HG03575 (cell line): ENCODE results near the gene EXOSC3.
A peak's percentile ranks its signal among the peaks of the same experiment; 100 is the strongest.
"Not testable (repeated sequence)": the region's sequence is repeated elsewhere in the genome, so short reads cannot be mapped to it uniquely, and the experiment has no call there.

ENCODE experiments used
- ATAC-seq: cut with Tn5 transposase; IDR thresholded peaks from one replicate; pipeline ENCODE4 v1.9.1; 2021; ENCODE audit not compliant: unreplicated experiment, insufficient number of reproducible peaks, low FRiP score; ENCODE audit errors: extremely low read depth

The EXOSC3 gene

DNA sequence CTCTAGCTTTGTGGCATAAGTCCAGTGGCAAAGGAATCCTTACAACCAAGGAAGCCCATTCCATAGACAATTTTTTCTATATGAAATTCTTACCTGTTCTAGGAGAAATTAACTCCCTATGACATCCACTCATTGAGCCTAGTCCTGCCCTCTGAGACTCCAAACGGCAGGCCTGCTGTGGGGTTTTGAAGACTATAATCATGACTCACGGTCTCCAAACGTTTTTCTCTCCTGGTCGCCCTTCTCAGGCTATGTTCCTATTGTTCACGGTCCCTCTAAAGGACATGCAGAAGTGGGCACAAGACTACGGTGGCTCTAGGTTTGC is 611 bp downstream of the EXOSC3 start:
- ATAC-seq: no peak

DNA sequence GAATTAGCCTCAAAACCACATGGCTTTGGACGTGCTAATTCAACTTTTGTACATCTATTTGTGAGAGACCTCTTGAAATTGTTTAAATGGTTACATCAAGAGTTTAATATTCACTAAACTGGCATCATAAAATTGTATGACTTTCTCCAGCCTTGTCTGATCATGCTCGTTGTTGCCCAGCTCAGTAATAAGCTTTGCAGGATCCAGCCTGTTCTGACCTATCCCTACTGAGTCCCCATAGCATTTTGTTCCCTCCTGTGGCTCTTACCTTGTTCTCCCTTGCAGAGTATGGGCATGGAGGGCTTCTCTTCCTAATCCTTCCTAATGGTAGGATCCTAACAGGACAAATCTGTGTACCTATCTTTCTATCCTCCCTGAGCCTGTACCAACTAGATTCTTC is 6.3 kb downstream of the EXOSC3 start:
- no peak for ATAC-seq

DNA sequence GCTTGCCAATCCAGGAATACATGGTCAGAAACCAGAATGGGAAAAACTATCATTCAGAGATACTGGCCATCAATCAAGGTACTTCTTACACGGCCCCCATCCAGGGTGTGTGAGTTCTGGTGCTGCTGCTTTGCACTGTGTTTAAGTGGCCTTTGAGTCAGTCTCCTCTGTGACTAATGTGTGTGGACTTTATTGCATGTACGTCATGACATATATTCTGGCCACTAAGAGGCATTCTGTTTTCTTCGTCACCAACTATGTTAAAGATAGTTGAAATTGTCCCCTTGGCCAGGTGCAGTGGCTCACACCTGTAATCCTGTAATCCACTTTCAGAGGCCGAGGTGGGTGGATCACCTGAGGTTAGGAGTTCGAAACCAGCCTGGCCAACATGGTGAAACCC is 8.5 kb downstream of the EXOSC3 start:
- ATAC-seq: no peak

DNA sequence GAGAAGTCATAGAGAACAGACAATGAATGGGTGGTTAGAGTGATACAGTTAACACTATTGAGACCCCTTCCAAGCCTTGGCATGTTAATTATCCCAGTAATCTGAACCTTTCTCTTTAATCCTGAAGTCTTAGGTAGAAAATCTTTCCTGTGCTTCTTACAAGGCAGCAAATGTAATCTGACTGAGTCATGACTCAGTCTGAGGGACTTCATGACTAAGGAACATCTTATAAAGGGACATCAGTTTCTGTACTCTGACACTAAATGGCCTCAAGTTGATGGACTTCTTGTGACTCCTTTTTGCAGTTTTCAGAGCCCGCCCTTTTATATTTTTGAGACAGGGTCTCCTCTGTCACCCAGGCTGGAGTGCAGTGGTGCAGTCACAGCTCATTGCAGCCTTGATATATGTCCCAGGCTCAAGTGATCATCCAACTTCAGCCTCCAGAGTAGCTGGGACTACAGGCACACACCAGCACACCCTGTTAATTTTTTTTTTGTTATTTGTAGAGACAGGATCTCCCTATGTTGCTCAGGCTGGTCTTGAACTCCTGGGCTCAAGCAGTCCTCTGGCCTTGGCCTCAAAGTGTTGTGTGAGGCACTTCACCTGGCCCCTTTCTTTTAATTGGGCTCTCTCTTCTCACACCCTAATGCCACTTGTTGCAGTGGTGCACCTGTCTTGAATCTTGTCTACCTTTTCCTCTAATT is 9.5 kb downstream of the EXOSC3 start:
- no peak for ATAC-seq

DNA sequence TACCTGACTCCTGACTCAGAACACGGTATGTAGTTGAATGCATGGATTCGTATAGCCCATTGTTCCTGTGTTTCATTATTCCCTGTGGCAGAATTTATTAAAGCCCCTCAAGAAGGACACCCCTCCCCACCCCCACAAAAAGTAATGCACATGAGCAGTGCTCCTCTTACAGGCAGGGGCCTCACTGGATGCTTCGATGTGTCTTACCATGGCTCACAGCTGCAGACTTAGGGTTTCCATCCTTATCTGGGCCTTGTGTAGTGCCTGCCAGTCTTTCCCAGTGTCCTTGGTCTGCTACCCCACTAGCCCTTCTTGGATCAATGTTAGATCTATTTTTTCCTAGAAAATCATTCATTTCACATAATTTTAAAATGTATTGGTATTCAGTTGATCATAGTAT is 14.9 kb downstream of the EXOSC3 start:
- no peak for ATAC-seq

DNA sequence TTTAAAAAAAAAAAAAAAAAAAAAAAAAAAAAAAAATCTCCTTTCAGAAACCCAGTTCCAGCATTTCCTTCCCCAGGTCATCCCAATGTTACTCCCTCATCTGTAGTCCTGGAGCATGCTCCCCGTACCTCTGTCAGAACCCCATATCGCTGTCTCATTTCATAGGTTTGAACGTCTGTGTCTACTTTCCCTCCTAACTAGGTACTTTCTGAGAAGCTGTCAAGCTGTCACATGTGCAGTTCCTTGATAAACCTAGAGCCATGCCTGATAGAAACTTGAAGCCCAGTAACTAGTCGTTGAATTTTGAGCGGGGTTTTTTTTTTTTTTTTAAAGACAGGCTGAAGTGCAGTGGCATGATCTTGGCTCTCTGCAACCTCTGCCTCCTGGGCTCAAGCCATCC is 15.6 kb downstream of the EXOSC3 start:
- ATAC-seq: no peak

DNA sequence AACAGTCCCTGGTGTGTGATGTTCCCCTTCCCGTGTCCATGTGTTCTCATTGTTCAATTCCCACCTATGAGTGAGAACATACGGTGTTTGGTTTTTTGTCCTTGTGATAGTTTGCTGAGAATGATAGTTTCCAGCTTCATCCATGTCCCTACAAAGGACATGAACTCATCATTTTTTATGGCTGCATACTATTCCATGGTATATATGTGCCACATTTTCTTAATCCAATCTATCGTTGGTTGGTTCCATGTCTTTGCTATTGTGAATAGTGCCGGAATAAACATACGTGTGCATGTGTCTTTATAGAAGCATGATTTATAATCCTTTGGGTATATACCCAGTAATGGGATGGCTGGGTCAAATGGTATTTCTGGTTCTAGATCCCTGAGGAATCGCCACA is 19.6 kb downstream of the EXOSC3 start:
- ATAC-seq: not testable (repeated sequence)

DNA sequence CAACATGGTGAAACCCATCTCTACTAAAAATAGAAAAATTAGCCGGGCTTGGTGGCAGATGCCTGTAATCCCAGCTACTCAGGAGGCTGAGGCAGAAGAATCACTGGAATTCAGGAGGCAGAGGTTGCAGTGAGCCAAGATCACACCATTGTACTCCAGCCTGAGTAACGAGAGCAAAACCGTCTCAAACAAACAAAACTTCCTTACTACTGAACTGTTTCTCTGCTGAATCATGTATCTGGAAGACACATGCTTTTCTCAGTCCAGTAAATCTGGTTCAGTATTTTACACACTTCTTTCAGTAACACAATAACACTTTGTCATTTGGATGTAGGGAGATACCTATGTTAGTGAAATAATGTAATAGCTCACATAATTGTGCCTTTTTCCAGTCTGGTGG is 23.4 kb downstream of the EXOSC3 start:
- ATAC-seq: no peak

DNA sequence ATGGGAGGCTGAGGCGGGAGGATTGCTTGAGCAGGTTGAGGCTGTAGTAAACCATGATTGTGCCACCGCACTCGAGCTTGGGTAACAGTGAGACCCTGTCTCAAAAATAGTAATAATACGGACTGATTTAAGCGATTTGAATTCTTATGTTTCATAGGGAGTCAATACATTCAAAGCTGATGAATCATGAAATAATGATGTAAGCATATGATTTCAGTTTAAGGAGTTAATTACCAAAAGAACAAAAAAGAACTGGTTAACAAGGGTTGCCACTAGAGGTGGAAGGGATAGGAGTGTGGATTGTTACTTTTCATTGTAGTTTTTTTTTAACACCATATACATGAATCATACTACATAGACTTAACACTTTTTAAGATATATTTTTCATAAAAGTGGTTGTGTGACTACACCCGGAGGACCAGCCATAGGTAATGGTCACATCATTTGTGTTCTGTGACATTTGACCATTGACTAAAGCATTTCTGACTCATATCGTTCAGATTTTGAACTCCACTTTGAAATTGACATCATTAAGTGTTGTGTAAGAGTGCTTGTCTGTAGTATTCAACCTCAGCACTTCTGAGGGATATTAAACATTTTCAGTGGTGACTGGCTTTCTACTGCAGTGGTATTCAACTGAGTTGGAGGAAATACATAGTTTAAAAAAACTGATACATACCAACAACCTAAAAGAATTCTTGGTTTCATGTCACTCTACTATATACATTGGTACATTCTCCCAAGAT is 24.3 kb downstream of the EXOSC3 start:
- ATAC-seq: no peak

DNA sequence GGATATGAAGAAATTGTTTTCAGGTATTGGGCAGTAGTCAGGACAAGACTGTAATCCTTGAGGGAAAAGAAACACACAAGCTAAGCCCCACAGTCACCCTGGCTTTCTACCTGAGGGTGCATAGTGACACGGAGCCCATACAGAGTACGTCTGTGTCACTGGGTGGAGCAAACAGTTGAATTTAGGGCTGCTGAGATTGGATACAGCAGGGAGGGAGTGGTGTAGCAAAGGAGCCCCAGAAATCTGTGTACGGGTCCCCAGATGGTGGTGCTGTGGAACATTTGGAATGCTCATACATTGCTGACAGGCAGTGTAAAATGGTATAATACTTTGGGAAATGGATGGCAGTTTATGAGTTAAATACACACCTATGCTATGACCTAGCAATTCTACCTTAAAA is 26.1 kb downstream of the EXOSC3 start:
- ATAC-seq: no peak

DNA sequence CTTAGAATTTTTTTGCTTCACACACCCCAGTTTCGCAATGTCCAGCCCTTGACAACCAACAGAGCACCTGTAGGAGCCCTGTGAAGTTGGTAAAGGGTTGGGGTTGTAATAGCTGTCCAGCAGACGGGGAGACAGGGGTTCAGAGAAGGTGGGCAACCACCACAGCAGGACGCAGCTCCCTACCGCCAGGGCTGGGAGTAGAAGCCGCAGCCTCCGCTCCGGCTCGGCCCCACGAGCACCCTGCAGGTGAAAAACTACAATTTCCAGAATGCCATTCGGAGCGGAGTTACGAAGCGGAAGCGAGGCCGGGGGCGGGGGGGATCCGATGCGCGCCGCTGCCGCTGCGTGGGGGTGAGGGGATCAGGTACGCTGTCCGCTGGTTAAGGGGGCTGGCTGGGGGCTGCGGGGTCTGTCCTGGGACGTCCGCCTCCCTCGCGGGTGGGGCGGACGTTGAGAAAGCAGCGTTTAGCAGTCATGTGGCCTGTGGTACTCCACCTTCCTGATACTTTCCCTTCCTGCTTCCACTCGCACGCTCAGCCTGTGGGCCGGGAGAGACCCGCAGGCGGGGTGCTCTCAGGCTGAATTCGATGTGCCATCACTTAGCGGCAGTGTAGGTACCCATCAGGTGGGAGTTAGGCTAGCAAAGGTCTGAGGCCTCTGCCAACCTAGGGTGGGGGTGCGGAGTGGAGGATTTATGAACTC is 31.2 kb downstream of the EXOSC3 start, which contains the start of gene TRMT10B:
Gene TRMT10B, plus strand, starts transcription at position 317 of the 702 bp plus-strand sequence. CDS start 8,127 bp downstream, outside the sequence.
- ATAC-seq: peak; percentile 70

DNA sequence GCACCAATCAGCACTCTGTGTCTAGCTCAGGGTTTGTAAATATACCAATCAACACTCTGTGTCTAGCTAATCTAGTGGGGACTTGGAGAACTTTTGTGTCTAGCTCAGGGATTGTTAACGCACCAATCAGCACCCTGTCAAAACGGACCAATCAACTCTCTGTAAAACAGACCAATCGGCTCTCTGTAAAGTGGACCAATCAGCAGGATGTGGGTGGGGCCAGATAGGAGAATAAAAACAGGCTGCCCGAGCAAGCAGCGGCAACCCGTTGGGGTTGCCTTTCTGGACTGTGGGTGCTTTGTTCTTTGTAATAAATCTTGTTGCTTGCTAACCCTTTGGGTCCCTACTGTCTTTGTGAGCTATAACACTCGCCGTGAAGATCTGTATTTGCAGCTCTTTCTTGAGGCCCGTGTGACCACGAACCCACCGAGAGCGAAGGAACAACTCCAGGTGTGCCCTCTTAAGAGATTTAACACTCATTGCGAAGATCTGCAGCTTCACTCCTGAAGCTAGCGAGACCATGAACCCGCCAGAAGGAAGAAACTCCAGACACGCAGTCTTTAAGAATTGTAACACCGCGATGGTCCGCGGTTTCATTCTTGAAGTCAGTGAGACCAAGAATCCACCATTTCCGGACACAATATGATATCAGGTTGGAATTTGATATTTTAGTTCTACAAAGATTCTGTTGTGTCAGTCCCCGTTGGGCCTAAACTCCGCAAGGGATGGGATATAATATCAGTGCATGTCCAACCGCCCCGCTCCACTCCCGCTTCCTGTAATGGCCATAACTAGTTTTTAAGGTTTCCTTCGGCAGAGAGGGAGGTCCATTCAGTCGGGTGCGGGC is 32.0 kb downstream of the EXOSC3 start:
- no peak for ATAC-seq

DNA sequence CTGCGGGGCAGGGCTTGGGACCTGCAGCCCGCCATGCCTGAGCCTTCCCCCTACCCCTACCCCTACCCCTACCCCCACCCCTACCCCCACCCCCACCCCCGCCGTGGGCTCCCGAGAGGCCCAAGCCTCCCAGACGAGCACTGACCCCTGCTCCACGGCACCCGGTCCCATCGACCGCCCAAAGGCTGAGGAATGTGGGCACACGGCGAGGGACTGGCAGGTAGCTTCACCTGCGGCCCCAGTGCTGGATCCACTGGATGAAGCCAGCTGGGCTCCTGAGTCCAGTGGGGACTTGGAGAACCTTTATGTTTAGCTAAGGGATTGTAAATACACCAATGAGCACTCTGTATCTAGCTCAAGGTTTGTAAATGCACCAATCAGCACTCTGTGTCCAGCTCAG is 32.8 kb downstream of the EXOSC3 start:
- ATAC-seq: not testable (repeated sequence)

DNA sequence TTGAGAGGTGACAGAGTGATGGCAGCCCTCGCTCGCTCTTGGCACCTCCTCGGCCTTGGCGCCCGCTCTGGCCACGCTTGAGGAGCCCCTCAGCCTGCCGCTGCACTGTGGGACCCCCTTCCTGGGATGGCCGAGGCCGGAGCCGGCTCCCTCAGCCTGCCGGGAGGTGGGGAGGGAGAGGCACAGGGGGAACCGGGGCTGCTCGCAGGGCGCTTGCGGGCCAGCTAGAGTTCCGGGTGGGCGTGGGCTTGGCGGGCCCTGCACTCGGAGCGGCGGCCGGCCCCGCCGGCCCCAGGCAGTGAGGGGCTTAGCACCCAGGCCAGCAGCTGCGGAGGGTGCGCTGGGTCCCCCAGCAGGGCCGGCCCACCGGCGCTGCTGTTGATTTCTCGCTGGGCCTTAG is 33.2 kb downstream of the EXOSC3 start:
- not testable (repeated sequence) for ATAC-seq

DNA sequence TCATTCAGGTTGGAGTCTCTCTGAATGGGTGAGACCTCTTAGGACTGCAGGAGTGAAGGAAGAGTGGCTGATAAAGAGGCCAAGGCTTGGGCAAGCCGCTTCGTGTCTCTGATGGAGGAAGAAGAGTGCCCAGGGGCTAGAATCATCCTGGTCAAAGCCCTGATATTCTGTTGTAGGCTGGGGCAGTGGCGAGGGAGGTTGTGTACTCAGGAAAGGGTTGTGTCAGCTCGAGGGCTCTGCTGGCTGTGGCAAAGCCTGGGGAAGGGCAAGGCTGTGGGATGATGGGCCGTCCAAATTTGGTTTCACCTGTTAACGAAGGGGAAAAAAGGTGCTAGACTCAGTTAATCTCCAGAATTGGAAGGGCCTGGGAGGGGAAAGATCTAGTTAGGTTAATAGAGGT is 33.7 kb downstream of the EXOSC3 start:
- no peak for ATAC-seq

DNA sequence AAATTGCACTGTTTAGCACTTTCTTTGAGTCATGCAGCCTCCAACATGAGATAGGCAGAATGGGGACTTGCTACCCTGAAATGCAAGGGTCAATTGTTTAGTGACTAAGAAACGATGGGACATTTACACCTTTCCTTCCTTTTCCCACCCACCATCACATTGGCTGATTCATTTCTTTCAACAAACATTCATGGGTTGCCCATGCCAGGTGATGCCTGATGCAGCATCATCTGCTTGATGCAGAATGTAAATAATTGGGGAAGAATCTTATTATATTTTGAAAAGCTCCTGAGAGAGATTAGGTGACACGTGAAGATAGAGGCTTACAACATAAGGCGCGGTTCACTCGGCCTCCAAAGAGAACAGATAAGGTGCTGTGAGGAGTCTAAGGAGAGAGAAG is 35.7 kb downstream of the EXOSC3 start:
- ATAC-seq: no peak

DNA sequence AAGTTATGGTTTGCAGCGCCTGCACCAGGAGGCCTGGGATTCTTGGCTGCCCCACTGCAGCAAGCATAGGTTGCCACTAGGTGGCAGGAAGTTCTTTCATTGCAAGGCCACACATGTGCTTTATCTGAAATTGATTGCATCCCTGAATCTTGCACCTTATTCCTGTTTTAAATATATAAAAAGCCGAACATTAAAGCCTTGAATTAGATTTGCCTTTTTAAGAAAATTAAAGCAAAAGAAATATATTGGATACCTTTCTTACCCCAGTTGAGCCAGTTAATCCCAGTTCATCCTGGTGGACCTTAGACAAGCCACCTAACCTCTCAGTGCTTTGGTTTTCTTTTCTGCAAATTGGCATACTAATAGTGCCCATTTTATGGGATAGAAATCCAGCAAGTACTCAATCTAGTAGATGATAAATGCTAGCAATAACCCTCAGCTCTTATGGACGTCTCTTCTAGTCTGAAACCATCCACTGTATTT is 37.6 kb downstream of the EXOSC3 start:
- ATAC-seq: no peak

DNA sequence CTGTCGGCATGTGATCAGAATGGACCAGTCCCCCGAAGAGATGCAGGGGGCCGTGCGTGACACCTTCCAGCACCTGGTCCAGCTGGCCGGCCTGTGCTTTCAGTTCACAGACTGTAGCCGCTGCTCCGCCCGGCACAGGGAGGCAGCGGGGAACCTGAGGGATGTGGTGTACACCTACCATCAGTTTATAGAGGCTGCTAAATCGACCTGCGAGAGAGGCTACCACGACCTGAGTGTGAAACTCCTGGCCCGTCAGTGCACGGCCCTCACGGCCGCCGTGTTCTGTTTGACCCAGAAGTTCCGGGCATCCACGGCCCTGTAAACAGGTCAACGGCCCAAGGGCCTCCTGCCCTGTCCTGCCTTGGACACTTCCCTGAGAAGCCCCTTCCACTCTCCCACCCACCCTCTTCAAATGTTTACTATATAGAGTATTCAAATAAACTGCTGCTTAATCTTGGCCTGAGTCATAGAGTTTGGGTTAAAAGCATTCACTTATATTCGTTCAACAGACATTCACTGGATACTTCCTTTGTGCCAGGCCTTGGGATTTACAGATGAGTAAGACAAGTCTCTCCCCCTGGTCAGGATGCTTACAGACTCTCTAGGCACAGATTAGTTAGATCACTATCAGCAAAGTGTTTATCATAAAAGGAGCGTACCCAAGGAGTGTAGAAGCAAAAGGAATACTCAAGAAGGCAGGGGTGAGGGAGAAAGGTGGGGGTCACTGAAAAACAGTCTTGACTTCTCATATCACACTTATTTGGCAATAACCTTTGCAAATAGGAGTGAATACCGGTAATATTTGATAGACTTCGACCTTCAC is 38.2 kb downstream of the EXOSC3 start:
- ATAC-seq: no peak
